ENCODE results near the gene MGAT4C. TPM values are rescaled to one million over a fixed set of nuclear protein-coding genes. Genes with fewer than 3 reads are reported as not detected.
A peak's percentile ranks its signal among the peaks of the same experiment; 100 is the strongest.

The MGAT4C gene
- total and polyA plus RNA-seq, 2 of the 8 experiments (the other 6 are each of a cell fraction or from before 2014, with no cell fraction given): 1.6 to 2.5 TPM

DNA sequence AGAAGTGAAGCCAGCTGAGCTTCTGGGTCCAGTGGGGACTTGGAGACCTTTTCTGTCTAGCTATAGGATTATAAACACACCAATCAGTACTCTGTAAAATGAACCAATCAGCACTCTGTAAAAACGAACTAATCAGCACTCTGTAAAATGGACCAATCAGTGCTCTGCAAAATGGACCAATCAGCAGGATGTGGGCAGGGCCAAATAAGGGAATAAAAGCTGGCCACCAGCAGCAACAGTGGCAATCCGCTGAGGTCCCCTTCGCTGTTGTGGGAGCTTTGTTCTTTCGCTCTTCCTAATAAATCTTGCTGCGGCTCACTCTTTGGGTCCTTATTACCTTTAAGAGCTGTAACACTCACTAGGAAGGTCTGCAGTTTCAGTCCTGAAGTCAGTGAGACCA, 309.8 kb downstream of the MGAT4C start:
- WGBS, 2 experiments (ENCODE audit: extremely low coverage in 1 of 2, insufficient coverage in 1 of 2, insufficient read length in 1 of 2, insufficient replicate concordance in 2 of 2, low coverage in 1 of 2, low lambda C conversion rate in 2 of 2, missing lambda C conversion rate in 1 of 2): 97% methylated on average over 5 of the region's 5 CpGs; no CpG with 5 or more reads in 1 of the 2 experiments
- Histone ChIP-seq H4K91ac (replicated peaks; ENCODE audit: insufficient read length, low read length) (no peak overlapping the region), H3K18ac (ENCODE audit: extremely low read depth, low read length) (no peak overlapping the region), H4K8ac (ENCODE audit: extremely low read depth, insufficient read depth, low read length) (no peak overlapping the region), H3K23ac (ENCODE audit: insufficient read length) (no peak overlapping the region), H3K27me3 (replicated peaks in 1 of 4; ENCODE audit: control insufficient read depth in 3 of 4, extremely low read depth in 1 of 4, insufficient read depth in 3 of 4, low read length in 3 of 4) (peaks cover 0 to 1% (median 0%) of the 10 kb centered on the region in 4 experiments; a peak in 1 of 7 replicates), H3K56ac (replicated peaks; ENCODE audit: insufficient read length, low read depth, low read length) (no peak overlapping the region), H4K5ac (ENCODE audit: insufficient read length, low read depth, low read length) (no peak overlapping the region), H3K4me3 (ENCODE audit: extremely low read depth in 1 of 4, insufficient read depth in 2 of 4, low read depth in 3 of 4, low read length in 4 of 4) (no peak overlapping the region), H3K79me2 (ENCODE audit: control insufficient read depth in 1 of 2, insufficient read depth in 2 of 2, low read length in 2 of 2) (no peaks in the 10 kb centered on the region), H3K14ac (ENCODE audit: insufficient read length) (no peak overlapping the region), H2BK5ac (ENCODE audit: low read depth, low read length) (peak overlapping the region; percentile 20; the same call in 1 of the 2 replicates), H2BK20ac (ENCODE audit: low read length) (peak overlapping the region; percentile 99), H3K36me3 (ENCODE audit: control insufficient read depth in 2 of 4, insufficient read depth in 4 of 4, low read length in 3 of 4) (peaks cover 0 to 4% (median 0%) of the 10 kb centered on the region in 4 experiments; a peak in 2 of 8 replicates), H3K27ac (ENCODE audit: low read depth, low read length) (no peak overlapping the region), H3K79me1 (ENCODE audit: low read depth, low read length) (no peaks in the 10 kb centered on the region), H2AFZ (ENCODE audit: low read length) (no peak overlapping the region), H3K23me2 (ENCODE audit: low read depth, low read length) (no peaks in the 10 kb centered on the region), H3K9me3 (ENCODE audit: insufficient read depth in 2 of 2, low read depth in 1 of 2, low read length in 1 of 2) (peaks cover 0 to 5% of the 10 kb centered on the region in 2 experiments; a peak in 1 of 4 replicates), H3K9ac (replicated peaks in 1 of 4; ENCODE audit: extremely low read depth in 1 of 4, low read depth in 3 of 4, low read length in 3 of 4) (no peak overlapping the region), H2BK120ac (replicated peaks; ENCODE audit: low read depth, low read length) (peak overlapping the region; percentile 19), H3K4me2 (ENCODE audit: insufficient read depth in 1 of 2, low read depth in 2 of 2, low read length in 2 of 2) (no peak overlapping the region), H4K20me1 (replicated peaks in 1 of 2; ENCODE audit: control insufficient read depth in 1 of 2, insufficient read depth in 2 of 2, low read length in 2 of 2) (no peaks in the 10 kb centered on the region), H2AK5ac (ENCODE audit: low read depth, low read length) (0 out of 2 replicates have a peak overlapping the region, but pooled peaks have one; percentile 26), H2BK12ac (ENCODE audit: low read depth, low read length) (peak overlapping the region; percentile 80; the same call in 1 of the 2 replicates), H3K4me1 (replicated peaks in 1 of 4; ENCODE audit: control insufficient read depth in 3 of 4, insufficient read depth in 4 of 4, low read length in 3 of 4) (peaks cover 2 to 21% (median 10%) of the 10 kb centered on the region in 4 experiments; a peak in 5 of 7 replicates), H2BK15ac (ENCODE audit: low read length) (no peak overlapping the region), H3K4ac (replicated peaks; ENCODE audit: insufficient read length, low read depth, low read length) (no peak overlapping the region)
- TF ChIP-seq PHF8 (conservative IDR thresholded peaks at IDR 0.05; ENCODE audit: low read depth, low read length) (no peak), SP2 (IDR thresholded peaks at IDR 0.05; ENCODE audit: low read length) (no peak)
- CTCF ChIA-PET (ENCODE audit: partially characterized antibody): interaction anchor here (0.6 to 10.0 kb wide), 4 partner anchors 22 to 361 kb away, joined by 3 to 130 read pairs (median 6); no protein-coding TSS in a partner anchor
- FAIRE-seq (no peak), DNase-seq (ENCODE audit: low read depth in 1 of 2, low spot score in 2 of 2) (no peak)
- POLR2A ChIA-PET (ENCODE audit: partially characterized antibody): no interaction called here

Data from H1 (cell line).